Skeletal muscle tissue (tissue), 4 donors: ENCODE measurements around the gene ROBO1. TPM values are rescaled to one million over a fixed set of nuclear protein-coding genes. Genes with fewer than 3 reads are reported as not detected.

Experiments
- H3K27ac ChIP-seq: one replicate; pipeline ENCODE4 v1.7.0; 2013; ENCODE audit warnings: mild to moderate bottlenecking, low read depth, low read length, inconsistent platforms
- H3K27me3 ChIP-seq, 3 donors: one replicate each; pipeline ENCODE4 v1.7.0; 2013; ENCODE audit warnings: low read length in 3 of 3; ENCODE audit not compliant: control insufficient read depth in 3 of 3, insufficient read depth in 3 of 3
- H3K36me3 ChIP-seq, 3 donors: one replicate each; pipeline ENCODE4 v1.7.0; 2013; ENCODE audit warnings: low read length in 3 of 3; ENCODE audit not compliant: control insufficient read depth in 3 of 3, insufficient read depth in 3 of 3
- H3K4me1 ChIP-seq, 3 donors: one replicate each; pipeline ENCODE4 v1.7.0; 2013; ENCODE audit warnings: low read length in 3 of 3, mild to moderate bottlenecking in 3 of 3; ENCODE audit not compliant: control insufficient read depth in 3 of 3, insufficient read depth in 3 of 3
- H3K4me3 ChIP-seq, 3 donors: one replicate each; pipeline ENCODE4 v1.7.0; 2013; ENCODE audit warnings: low read length in 3 of 3
- H3K9ac ChIP-seq, 3 donors: one replicate each; pipeline ENCODE4 v1.7.0; 2013; ENCODE audit warnings: low read length in 3 of 3, mild to moderate bottlenecking in 3 of 3, moderate library complexity in 2 of 3, low read depth in 1 of 3
- H3K9me3 ChIP-seq, 3 donors: one replicate each; pipeline ENCODE4 v1.7.0; 2013; ENCODE audit warnings: low read length in 3 of 3; ENCODE audit not compliant: control insufficient read depth in 3 of 3
- total RNA-seq: library from RNA; depleted of rRNA; stranded (reverse); fragments of >200 nt; gene quantifications from one replicate; pipeline ENCODE4 v1.2.3, GENCODE V29; 2014
- donor health status: Osteomylitis.

ROBO1 gene
- total RNA-seq, 1 donor from 2014 or later = 20.4 TPM

GRCh38 chr3:79378064-79378463 lies 389.7 kb downstream of the ROBO1 start:
- Histone ChIP-seq H3K4me3 (no peak overlapping the region), H3K4me1 (no peaks in the 10 kb centered on the region), H3K27me3 (no peaks in the 10 kb centered on the region), H3K27ac (no peak overlapping the region), H3K36me3 (no peaks in the 10 kb centered on the region), H3K9me3 (no peaks in the 10 kb centered on the region), H3K9ac (no peak overlapping the region)

- Histone ChIP-seq H3K4me1 (no peaks in the 10 kb centered on the region), H3K4me3 (no peak overlapping the region), H3K27ac (no peak overlapping the region), H3K27me3 (no peaks in the 10 kb centered on the region), H3K36me3 (no peaks in the 10 kb centered on the region), H3K9me3 (no peaks in the 10 kb centered on the region), H3K9ac (no peak overlapping the region)
These were observed 398.5 kb downstream of the ROBO1 start for GRCh38 chr3:79369306-79369705.

DNA sequence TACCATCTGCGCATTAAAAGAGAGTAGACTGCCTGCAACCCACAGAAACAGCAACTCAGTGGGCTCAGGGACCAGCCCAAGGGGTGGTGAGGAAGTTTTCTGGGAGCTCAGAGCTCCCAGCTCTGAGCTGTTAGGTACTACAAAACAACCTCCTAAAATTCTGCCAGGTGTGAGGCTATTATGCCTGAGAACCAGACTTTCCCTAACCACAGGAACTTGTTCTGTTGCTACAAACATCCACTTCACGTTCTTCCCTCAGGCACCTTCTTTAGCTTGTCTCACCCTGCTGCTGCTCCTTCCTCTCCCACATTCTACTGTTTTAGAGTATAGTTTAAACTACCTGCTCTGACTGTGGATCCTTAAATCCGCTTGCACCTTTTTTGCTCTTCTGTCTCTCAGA lies 399.4 kb downstream of the ROBO1 start:
- Histone ChIP-seq H3K9ac (no peak overlapping the region), H3K4me1 (no peaks in the 10 kb centered on the region), H3K27me3 (no peaks in the 10 kb centered on the region), H3K9me3 (no peaks in the 10 kb centered on the region), H3K27ac (no peak overlapping the region), H3K4me3 (no peak overlapping the region), H3K36me3 (no peaks in the 10 kb centered on the region)

DNA sequence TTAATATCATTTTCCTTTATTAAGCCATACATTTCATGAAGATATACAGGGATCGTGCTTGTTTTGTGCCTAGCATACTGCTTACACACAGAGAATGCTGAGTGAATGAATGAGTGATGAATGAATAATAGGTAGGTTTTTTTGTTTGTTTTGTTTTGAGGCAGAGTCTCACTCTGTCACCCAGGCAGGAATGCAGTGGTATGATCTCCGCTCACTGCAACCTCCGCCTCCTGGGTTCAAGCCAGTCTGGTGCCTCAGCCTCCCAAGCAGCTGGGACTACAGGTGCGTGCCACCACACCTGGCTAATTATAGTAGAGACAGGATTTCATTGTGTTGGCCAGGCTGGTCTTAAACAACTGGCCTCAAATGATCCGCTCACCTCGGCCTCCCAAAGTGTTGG lies 400.0 kb downstream of the ROBO1 start:
- no peak overlapping the region for H3K4me3 ChIP-seq
- H3K4me1 ChIP-seq = no peaks in the 10 kb centered on the region
- no peaks in the 10 kb centered on the region for H3K27me3 ChIP-seq
- H3K36me3 ChIP-seq = no peaks in the 10 kb centered on the region
- no peak overlapping the region for H3K9ac ChIP-seq
- no peak overlapping the region for H3K27ac ChIP-seq
- H3K9me3 ChIP-seq = no peaks in the 10 kb centered on the region

- no peak overlapping the region for H3K4me3 ChIP-seq
- no peaks in the 10 kb centered on the region for H3K9me3 ChIP-seq
- no peaks in the 10 kb centered on the region for H3K27me3 ChIP-seq
- no peaks in the 10 kb centered on the region for H3K4me1 ChIP-seq
- no peak overlapping the region for H3K9ac ChIP-seq
- H3K27ac ChIP-seq = no peak overlapping the region
- H3K36me3 ChIP-seq = no peaks in the 10 kb centered on the region
These were observed 400.7 kb downstream of the ROBO1 start for GRCh38 chr3:79367066-79367465.

GRCh38 chr3:79366414-79366813 lies 401.4 kb downstream of the ROBO1 start:
- no peak overlapping the region for H3K9ac ChIP-seq

GRCh38 chr3:79364784-79365183 lies 403.0 kb downstream of the ROBO1 start:
- Histone ChIP-seq H3K9ac (no peak overlapping the region), H3K4me3 (no peak overlapping the region), H3K9me3 (no peaks in the 10 kb centered on the region), H3K27ac (no peak overlapping the region), H3K36me3 (no peaks in the 10 kb centered on the region), H3K27me3 (no peaks in the 10 kb centered on the region), H3K4me1 (no peaks in the 10 kb centered on the region)

More at GRCh38 chr3:79366414-79366813, 401.4 kb downstream of the ROBO1 start:
- Histone ChIP-seq H3K27me3 (no peaks in the 10 kb centered on the region), H3K4me1 (no peaks in the 10 kb centered on the region), H3K9me3 (no peaks in the 10 kb centered on the region), H3K27ac (no peak overlapping the region), H3K36me3 (no peaks in the 10 kb centered on the region), H3K4me3 (no peak overlapping the region)

GRCh38 chr3:79362571-79363270 lies 405.1 kb downstream of the ROBO1 start:
- no peaks in the 10 kb centered on the region for H3K36me3 ChIP-seq
- H3K4me1 ChIP-seq = no peaks in the 10 kb centered on the region
- no peak overlapping the region for H3K4me3 ChIP-seq
- no peak overlapping the region for H3K27ac ChIP-seq
- no peaks in the 10 kb centered on the region for H3K9me3 ChIP-seq
- H3K27me3 ChIP-seq = no peaks in the 10 kb centered on the region
- no peak overlapping the region for H3K9ac ChIP-seq

- Histone ChIP-seq H3K9ac (no peak overlapping the region), H3K27me3 (no peaks in the 10 kb centered on the region), H3K4me3 (no peak overlapping the region), H3K27ac (no peak overlapping the region), H3K4me1 (no peaks in the 10 kb centered on the region), H3K9me3 (no peaks in the 10 kb centered on the region), H3K36me3 (no peaks in the 10 kb centered on the region)
These were observed 405.9 kb downstream of the ROBO1 start for GRCh38 chr3:79361748-79362378.

DNA sequence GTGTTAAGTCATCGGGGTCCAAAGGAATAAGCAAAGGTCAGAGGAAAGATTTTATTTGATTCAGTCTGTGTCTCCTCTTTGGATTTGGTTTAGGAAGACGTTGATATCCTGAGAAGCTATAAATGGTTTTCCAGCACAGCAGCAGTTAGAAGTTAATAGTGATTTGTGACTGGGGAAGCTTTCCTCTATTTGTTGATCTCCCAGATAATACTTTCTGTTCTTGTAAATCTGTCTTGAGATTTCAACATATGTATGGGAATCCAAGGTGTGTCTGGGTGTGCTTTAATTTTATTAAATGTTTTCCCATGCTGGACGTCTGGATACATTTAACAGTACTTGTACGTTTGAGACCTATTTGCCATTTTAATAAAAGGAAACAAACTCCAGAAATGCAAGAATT lies 409.5 kb downstream of the ROBO1 start:
- Histone ChIP-seq H3K9me3 (no peaks in the 10 kb centered on the region), H3K9ac (no peak overlapping the region), H3K27me3 (no peaks in the 10 kb centered on the region), H3K27ac (no peak overlapping the region), H3K4me3 (no peak overlapping the region), H3K36me3 (no peaks in the 10 kb centered on the region), H3K4me1 (no peaks in the 10 kb centered on the region)
